HEK293T (cell line): ENCODE data around the gene PLA2R1.

Experiments
- CTCF ChIA-PET: fragments of 350-600 bp; formaldehyde crosslinking; extraction: SDS; loops from one replicate; lab custom pipeline; 2021; ENCODE audit warnings: antibody characterized with exemption, inconsistent platforms; lab: Yijun Ruan, JAX
- POLR2A ChIA-PET: fragments of 350-600 bp; formaldehyde crosslinking; extraction: SDS; loops from one replicate; lab custom pipeline; 2020; ENCODE audit warnings: antibody characterized with exemption, inconsistent platforms; lab: Yijun Ruan, JAX
- DNase-seq: peaks from one replicate; pipeline ENCODE4 v3.0.0; 2012; ENCODE audit warnings: mixed read lengths; ENCODE audit errors: extremely low spot score
- ARNT ChIP-seq: fragments of 450-650 bp; IDR thresholded peaks from 2 replicates; pipeline ENCODE4 v1.6.1; 2017; ENCODE audit warnings: mild to moderate bottlenecking
- BHLHE40 ChIP-seq: fragments of 450-650 bp; IDR thresholded peaks from 2 replicates; pipeline ENCODE4 v1.6.1; 2016; ENCODE audit warnings: mild to moderate bottlenecking, moderate library complexity, borderline replicate concordance
- CTBP1 ChIP-seq: fragments of 450-650 bp; IDR thresholded peaks from 2 replicates; pipeline ENCODE4 v1.6.1; 2016; ENCODE audit warnings: borderline replicate concordance
- ELF4 ChIP-seq: fragments of 450-650 bp; IDR thresholded peaks from 2 replicates; pipeline ENCODE4 v1.6.1; 2017; ENCODE audit warnings: antibody characterized with exemption
- FOXA1 ChIP-seq: fragments of 450-650 bp; IDR thresholded peaks from 2 replicates; pipeline ENCODE4 v1.6.1; 2016; ENCODE audit warnings: mild to moderate bottlenecking
- FOXK2 ChIP-seq: fragments of 450-650 bp; IDR thresholded peaks from 2 replicates; pipeline ENCODE4 v1.6.1; 2016; ENCODE audit warnings: mild to moderate bottlenecking
- FOXM1 ChIP-seq: fragments of 450-650 bp; IDR thresholded peaks from 2 replicates; pipeline ENCODE4 v1.6.1; 2017; ENCODE audit warnings: mild to moderate bottlenecking, borderline replicate concordance
- HDGF ChIP-seq: fragments of 450-650 bp; IDR thresholded peaks from 2 replicates; pipeline ENCODE4 v1.6.1; 2017; ENCODE audit warnings: antibody characterized with exemption, borderline replicate concordance
- L3MBTL2 ChIP-seq: fragments of 450-650 bp; conservative IDR thresholded peaks from 2 replicates; pipeline ENCODE4 v1.6.1; 2016; ENCODE audit warnings: mild to moderate bottlenecking
- LEF1 ChIP-seq: fragments of 450-650 bp; IDR thresholded peaks from 2 replicates; pipeline ENCODE4 v1.6.1; 2017; ENCODE audit warnings: mild to moderate bottlenecking, borderline replicate concordance
- NFRKB ChIP-seq: fragments of 450-650 bp; IDR thresholded peaks from 2 replicates; pipeline ENCODE4 v1.6.1; 2016; ENCODE audit warnings: mild to moderate bottlenecking, moderate library complexity
- SP1 ChIP-seq: fragments of 450-650 bp; IDR thresholded peaks from 2 replicates; pipeline ENCODE4 v1.6.1; 2017
- SUZ12 ChIP-seq: fragments of 450-650 bp; IDR thresholded peaks from 2 replicates; pipeline ENCODE4 v1.6.1; 2016; ENCODE audit warnings: mild to moderate bottlenecking
- TARDBP ChIP-seq: fragments of 450-650 bp; IDR thresholded peaks from 2 replicates; pipeline ENCODE4 v1.6.1; 2016
- ZNF384 ChIP-seq: fragments of 450-650 bp; IDR thresholded peaks from 2 replicates; pipeline ENCODE4 v1.6.1; 2016
- TF ChIP-seq, protein P1 (sequence below): fragments of 450-650 bp; IDR thresholded peaks from 2 replicates; pipeline ENCODE4 v1.6.1; 2016

The PLA2R1 gene

DNA sequence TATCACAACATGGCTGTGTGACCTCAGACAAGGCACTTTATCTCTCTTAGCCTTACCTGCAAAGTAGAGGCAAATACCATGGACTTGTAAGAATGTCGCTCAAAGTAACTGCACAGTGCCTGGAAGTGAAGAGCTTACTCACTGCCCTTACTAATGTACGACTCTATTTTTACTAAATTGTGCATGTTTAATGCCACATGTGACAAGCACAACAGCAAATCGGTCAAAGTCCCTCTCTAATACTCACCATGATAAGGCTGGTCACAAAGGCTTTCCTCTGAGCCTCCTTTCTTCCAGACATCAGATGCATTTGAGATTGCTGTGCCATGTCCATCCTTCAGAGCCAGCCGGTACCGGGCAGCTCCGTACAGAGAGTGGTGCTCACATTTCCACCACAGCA is 164.0 kb downstream of the PLA2R1 start:
- no peak for DNase-seq

DNA sequence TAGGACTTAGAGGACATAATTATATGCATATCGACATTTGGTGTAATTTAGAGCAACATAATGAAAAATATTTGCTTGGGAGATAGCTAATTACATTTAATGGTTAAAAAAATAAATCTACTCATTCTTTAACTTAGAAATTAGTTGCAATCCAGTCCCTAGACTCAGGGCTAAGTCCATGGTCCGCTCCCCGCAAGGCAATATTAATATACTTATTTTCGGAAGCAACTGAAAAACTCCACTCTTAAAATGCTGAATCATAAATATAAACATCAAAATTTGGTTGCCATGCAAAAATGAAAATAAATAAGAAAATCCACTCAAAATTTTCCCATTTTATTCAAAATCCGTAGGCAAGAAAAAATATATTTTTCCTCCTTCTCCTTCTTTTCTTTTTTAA is 164.7 kb downstream of the PLA2R1 start:
- ChIA-PET CTCF (interaction anchor here (0.5 kb wide), 1 partner anchor 27 kb away, joined by 4 read pairs; no protein-coding TSS in a partner anchor), POLR2A (no interaction called here)
- DNase-seq = no peak
- TF ChIP-seq BHLHE40 (no peak), TARDBP (no peak), L3MBTL2 (no peak), FOXA1 (no peak), HDGF (no peak), ELF4 (no peak), ZNF384 (no peak), NFRKB (no peak), FOXM1 (no peak), LEF1 (no peak), ARNT (no peak)
- TF ChIP-seq, protein P1, sequence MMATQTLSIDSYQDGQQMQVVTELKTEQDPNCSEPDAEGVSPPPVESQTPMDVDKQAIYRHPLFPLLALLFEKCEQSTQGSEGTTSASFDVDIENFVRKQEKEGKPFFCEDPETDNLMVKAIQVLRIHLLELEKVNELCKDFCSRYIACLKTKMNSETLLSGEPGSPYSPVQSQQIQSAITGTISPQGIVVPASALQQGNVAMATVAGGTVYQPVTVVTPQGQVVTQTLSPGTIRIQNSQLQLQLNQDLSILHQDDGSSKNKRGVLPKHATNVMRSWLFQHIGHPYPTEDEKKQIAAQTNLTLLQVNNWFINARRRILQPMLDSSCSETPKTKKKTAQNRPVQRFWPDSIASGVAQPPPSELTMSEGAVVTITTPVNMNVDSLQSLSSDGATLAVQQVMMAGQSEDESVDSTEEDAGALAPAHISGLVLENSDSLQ = no peak

More for the DNA sequence above, 164.0 kb downstream of the PLA2R1 start:
- ChIA-PET CTCF (interaction anchor here (0.5 to 1.1 kb wide), 2 partner anchors 17 to 28 kb away, joined by 3 to 4 read pairs; no protein-coding TSS in a partner anchor), POLR2A (no interaction called here)
- no peak for TF ChIP-seq LEF1
- TF ChIP-seq L3MBTL2 = no peak
- TF ChIP-seq CTBP1 = no peak
- TF ChIP-seq FOXM1 = no peak
- no peak for TF ChIP-seq ZNF384
- TF ChIP-seq FOXA1 = no peak
- no peak for TF ChIP-seq TARDBP
- TF ChIP-seq ARNT = no peak
- no peak for TF ChIP-seq ELF4
- TF ChIP-seq SUZ12 = no peak
- no peak for TF ChIP-seq FOXK2
- TF ChIP-seq SP1 = no peak
- TF ChIP-seq, protein P1 = no peak
- TF ChIP-seq NFRKB = no peak
- TF ChIP-seq BHLHE40 = no peak
- TF ChIP-seq HDGF = no peak

DNA sequence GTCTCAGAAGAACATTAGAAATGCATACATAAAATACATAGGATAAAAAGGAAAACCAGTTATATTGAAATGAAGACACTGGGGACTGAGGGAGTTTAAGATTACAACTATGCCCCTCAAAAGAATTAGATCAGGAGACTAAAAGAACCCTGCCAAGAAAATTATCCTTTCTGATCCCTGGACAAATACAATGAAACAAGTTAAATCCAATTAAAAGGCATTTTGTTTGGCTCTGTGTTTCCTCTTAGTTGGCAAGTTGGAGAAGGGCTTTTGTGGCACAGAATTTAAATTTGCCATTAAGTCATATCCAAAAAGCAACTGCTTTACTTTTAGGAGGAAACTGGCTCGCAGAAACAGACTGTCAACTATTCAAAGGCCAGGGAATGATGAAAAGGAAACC is 165.3 kb downstream of the PLA2R1 start:
- DNase-seq = no peak
- CTCF ChIA-PET = interaction anchor here (0.6 kb wide), 1 partner anchor 1984 kb away, joined by 3 read pairs; no protein-coding TSS in a partner anchor
- TF ChIP-seq FOXM1 = no peak
- no peak for TF ChIP-seq LEF1
- POLR2A ChIA-PET = no interaction called here

DNA sequence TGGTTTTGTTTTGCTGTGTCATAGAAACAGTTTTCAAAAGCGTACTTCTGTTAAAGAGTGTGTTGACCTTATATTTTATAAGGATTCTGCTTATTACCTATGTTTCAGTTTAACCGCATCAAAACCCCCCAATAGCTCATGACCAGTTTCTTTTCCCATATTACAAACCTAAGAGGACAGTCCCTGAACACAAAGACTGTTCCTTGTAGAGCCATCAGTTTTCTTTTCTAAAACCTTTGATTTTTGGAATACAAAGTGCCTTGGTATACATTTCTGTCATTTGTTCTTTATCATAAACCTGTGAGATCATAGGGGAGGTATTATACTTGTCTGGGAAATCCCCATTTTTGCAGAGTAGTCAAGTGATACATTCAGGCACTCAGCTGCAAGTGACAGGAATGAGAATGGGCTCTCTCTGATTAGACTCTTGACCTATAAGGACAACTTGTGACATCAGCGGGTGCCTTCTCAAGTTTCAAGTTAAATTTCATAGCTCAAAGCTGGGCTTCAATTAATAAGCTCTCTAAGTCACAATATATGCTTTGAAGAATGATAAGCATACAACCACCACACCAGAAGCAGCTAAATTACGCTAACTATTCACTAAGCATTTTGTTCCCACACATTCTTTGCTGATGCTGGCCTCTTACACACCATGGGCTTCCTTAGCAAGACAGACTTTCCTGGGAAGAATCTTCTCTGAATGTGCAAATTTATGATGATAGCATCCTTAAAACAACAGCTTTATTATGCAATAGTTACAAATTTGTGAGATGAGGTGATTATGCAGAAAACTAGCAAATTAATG is 167.0 kb downstream of the PLA2R1 start:
- ChIA-PET CTCF (no interaction called here), POLR2A (interaction anchor here (0.9 kb wide), 1 partner anchor 26 kb away, joined by 3 read pairs; no protein-coding TSS in a partner anchor)
- no peak for DNase-seq
- TF ChIP-seq FOXK2 (no peak), NFRKB (no peak), SP1 (no peak), FOXA1 (no peak), L3MBTL2 (no peak), ZNF384 (no peak), HDGF (no peak), SUZ12 (no peak), FOXM1 (no peak), CTBP1 (no peak), BHLHE40 (no peak), TARDBP (no peak)

DNA sequence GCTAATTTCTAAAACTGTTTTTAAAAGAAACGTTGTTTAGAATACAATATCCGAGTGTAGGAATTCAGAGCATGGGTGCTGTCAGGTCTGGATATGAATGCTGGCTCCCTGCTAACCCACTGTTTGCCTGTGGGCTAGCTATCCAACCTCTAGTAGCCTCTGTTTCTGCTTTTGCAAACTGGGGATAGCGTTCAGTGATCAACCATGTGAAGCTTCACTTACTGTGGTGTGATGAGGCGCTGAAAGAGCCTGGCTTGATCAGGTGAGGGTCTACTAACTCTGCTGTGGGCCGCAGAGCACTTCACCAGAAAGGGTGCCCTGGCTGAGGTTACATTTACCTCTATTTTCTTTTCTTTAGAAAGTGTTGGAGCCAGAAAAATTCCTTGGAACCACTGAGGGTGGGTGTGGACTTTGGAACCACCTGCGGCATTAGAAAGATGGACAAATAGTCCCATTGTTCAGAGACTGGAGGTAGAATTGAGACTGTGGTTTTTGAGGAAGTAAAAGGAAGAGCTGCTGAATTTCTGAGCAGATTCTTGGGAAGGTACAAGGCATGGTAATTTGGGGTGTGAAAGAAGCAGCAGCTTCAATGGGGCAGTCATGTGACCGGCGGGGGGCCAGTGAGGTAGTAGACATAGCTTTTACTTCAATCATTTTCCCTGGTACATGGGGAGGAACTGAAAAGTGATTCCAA is 168.1 kb downstream of the PLA2R1 start:
- DNase-seq = no peak
- TF ChIP-seq ARNT = no peak
- TF ChIP-seq CTBP1 = no peak
- TF ChIP-seq LEF1 = no peak
- TF ChIP-seq, protein P1 = no peak
- TF ChIP-seq ZNF384 = no peak
- TF ChIP-seq SP1 = no peak
- no peak for TF ChIP-seq SUZ12
- no peak for TF ChIP-seq FOXK2
- POLR2A ChIA-PET = no interaction called here
- CTCF ChIA-PET = no interaction called here
